DMS 273 (cell line): ENCODE results near the gene STMND1.

ENCODE experiments used
- DNase-seq: peaks from one replicate; lab custom pipeline; 2025; ENCODE audit not compliant: unreplicated experiment; lab: John Stamatoyannopoulos, UW

The STMND1 gene

GRCh38 chr6:17097982-17098381, 3.9 kb upstream of the STMND1 start:
- peak; percentile 36 for DNase-seq

- DNase-seq, result peak; percentile 57
These were observed 3.3 kb upstream of the STMND1 start for GRCh38 chr6:17098538-17098937.

GRCh38 chr6:17099401-17100059, 2.3 kb upstream of the STMND1 start:
- peak; percentile 20 for DNase-seq

- no peak for DNase-seq
These were observed 1.0 kb upstream of the STMND1 start for GRCh38 chr6:17100806-17101205.

GRCh38 chr6:17102258-17102870, 514 bp downstream of the STMND1 start:
- DNase-seq, result no peak

- DNase-seq, result peak; percentile 33
These were observed 1.9 kb downstream of the STMND1 start for GRCh38 chr6:17103715-17104114.

- peak; percentile 11 for DNase-seq
These were observed 6.0 kb downstream of the STMND1 start for GRCh38 chr6:17107863-17108262.

GRCh38 chr6:17115251-17116116, 13.6 kb downstream of the STMND1 start:
- DNase-seq, result no peak

- no peak for DNase-seq
These were observed 14.2 kb downstream of the STMND1 start for GRCh38 chr6:17116117-17116440.

GRCh38 chr6:17120019-17120418, 18.2 kb downstream of the STMND1 start:
- peak; percentile 63 for DNase-seq

GRCh38 chr6:17125407-17125806, 23.6 kb downstream of the STMND1 start:
- DNase-seq, result no peak

GRCh38 chr6:17130786-17131185, 28.9 kb downstream of the STMND1 start:
- DNase-seq, result no peak

GRCh38 chr6:17132967-17133366, 31.1 kb downstream of the STMND1 start:
- no peak for DNase-seq

- DNase-seq, result no peak
These were observed 36.2 kb downstream of the STMND1 start for GRCh38 chr6:17138033-17138432.

GRCh38 chr6:17144016-17144415, 42.2 kb downstream of the STMND1 start:
- DNase-seq, result no peak

- no peak for DNase-seq
These were observed 47.7 kb downstream of the STMND1 start for GRCh38 chr6:17149571-17149970.

- DNase-seq, result no peak
These were observed 48.2 kb downstream of the STMND1 start for GRCh38 chr6:17150096-17150495.

- no peak for DNase-seq
These were observed 50.0 kb downstream of the STMND1 start for GRCh38 chr6:17151888-17152287.

GRCh38 chr6:17152703-17153102, 50.9 kb downstream of the STMND1 start:
- DNase-seq, result no peak

- peak; percentile 90 for DNase-seq
These were observed 54.5 kb downstream of the STMND1 start for GRCh38 chr6:17156112-17156921.

GRCh38 chr6:17156966-17157365, 55.1 kb downstream of the STMND1 start:
- DNase-seq, result no peak
